ENCODE results near the gene WFDC9. TPM values are rescaled to one million over a fixed set of nuclear protein-coding genes. Genes with fewer than 3 reads are reported as not detected.

The WFDC9 gene
- total RNA-seq, 2 donors from 2014 or later, result not detected

DNA sequence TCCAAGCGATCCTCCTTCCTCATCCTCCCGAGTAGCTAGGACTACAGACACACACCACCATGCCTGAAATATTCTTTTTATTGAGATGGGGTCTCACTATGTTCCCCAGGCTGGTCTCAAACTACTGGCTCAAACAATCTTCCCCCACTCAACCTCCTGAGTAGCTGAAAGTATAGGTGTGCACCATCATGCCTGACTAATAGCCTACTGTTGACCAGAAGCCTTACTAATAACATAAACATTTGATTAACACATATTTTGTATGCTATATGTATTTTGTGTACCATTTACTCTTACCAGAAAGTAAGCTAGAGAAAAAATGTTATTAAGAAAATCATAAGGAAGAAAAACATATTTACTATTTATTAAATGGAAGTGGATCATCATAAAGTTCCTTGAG is 13.5 kb downstream of the WFDC9 start:
- Histone ChIP-seq H3K9ac (ENCODE audit: low read depth in 2 of 2, low read length in 2 of 2) (no peak overlapping the region), H3K27me3 (no peaks in the 10 kb centered on the region), H3K4me1 (no peaks in the 10 kb centered on the region), H3K9me3 (no peaks in the 10 kb centered on the region), H3K4me3 (no peak overlapping the region), H3K36me3 (no peaks in the 10 kb centered on the region), H3K27ac (no peak overlapping the region)
- intact Hi-C loops (cut with DNase I), result no loop called here
- no peak for DNase-seq
- TF ChIP-seq, protein P1, sequence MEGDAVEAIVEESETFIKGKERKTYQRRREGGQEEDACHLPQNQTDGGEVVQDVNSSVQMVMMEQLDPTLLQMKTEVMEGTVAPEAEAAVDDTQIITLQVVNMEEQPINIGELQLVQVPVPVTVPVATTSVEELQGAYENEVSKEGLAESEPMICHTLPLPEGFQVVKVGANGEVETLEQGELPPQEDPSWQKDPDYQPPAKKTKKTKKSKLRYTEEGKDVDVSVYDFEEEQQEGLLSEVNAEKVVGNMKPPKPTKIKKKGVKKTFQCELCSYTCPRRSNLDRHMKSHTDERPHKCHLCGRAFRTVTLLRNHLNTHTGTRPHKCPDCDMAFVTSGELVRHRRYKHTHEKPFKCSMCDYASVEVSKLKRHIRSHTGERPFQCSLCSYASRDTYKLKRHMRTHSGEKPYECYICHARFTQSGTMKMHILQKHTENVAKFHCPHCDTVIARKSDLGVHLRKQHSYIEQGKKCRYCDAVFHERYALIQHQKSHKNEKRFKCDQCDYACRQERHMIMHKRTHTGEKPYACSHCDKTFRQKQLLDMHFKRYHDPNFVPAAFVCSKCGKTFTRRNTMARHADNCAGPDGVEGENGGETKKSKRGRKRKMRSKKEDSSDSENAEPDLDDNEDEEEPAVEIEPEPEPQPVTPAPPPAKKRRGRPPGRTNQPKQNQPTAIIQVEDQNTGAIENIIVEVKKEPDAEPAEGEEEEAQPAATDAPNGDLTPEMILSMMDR (IDR thresholded peaks at IDR 0.05), result no peak

- intact Hi-C loops (cut with DNase I), result no loop called here
- H3K27ac ChIP-seq, result no peak overlapping the region
- TF ChIP-seq, protein P1 (IDR thresholded peaks at IDR 0.05), result no peak
- no peak for DNase-seq
- H3K27me3 ChIP-seq, result no peaks in the 10 kb centered on the region
- no peaks in the 10 kb centered on the region for H3K9me3 ChIP-seq
- no peaks in the 10 kb centered on the region for H3K4me1 ChIP-seq
- H3K4me3 ChIP-seq, result no peak overlapping the region
- no peaks in the 10 kb centered on the region for H3K36me3 ChIP-seq
- no peak overlapping the region for H3K9ac ChIP-seq (ENCODE audit: low read depth in 2 of 2, low read length in 2 of 2)
Observed at GRCh38 chr20:45612314-45612713, 18.8 kb downstream of the WFDC9 start.

DNA sequence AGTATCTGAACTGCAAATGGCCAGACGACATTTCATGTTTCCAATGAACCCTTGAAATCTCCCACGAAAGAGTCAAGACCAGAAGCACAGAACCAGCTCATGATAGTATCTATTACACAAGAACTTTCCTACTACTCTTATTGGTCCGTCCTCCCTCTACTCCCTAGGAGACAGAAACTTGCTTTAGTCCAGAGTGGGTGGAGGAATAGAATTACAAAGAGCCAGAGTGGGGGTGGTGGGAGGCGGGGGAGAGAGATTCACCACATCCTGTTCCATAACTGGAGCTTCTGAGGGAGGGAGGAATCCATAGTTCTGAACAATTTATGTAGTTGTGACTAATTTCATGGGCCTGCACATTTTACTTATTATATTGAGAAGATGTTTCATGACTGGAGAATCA is 20.0 kb downstream of the WFDC9 start:
- TF ChIP-seq, protein P1 (IDR thresholded peaks at IDR 0.05), result no peak
- Histone ChIP-seq H3K27me3 (no peaks in the 10 kb centered on the region), H3K36me3 (no peaks in the 10 kb centered on the region), H3K9ac (ENCODE audit: low read depth in 2 of 2, low read length in 2 of 2) (no peak overlapping the region), H3K4me1 (no peaks in the 10 kb centered on the region), H3K27ac (no peak overlapping the region), H3K9me3 (no peaks in the 10 kb centered on the region), H3K4me3 (no peak overlapping the region)
- no peak for DNase-seq
- intact Hi-C loops (cut with DNase I), result no loop called here

DNA sequence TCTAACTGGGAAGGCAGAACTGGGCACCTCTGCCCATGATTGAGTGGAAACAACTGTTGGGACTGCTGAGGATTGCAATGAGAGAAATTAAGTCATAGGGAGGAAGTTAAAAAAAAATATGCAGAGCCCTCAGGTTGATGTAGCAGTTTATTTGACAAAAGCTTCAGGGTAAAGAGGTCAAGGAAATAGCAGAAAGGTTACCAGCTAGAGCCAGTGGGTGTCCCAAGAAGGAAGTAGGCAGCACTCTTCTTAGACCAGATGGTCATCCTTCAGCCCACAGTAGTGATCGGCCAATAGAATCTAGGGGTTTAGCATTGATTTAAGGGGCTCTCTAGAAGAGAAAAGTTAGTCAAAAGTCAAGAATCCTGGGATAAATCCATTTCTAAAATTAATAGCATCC is 23.3 kb downstream of the WFDC9 start:
- H3K27me3 ChIP-seq, result no peaks in the 10 kb centered on the region
- intact Hi-C loops (cut with DNase I), result no loop called here
- H3K4me3 ChIP-seq, result no peak overlapping the region
- H3K27ac ChIP-seq, result no peak overlapping the region
- DNase-seq, result no peak
- no peaks in the 10 kb centered on the region for H3K4me1 ChIP-seq
- no peaks in the 10 kb centered on the region for H3K36me3 ChIP-seq
- TF ChIP-seq, protein P1 (IDR thresholded peaks at IDR 0.05), result no peak
- no peak overlapping the region for H3K9ac ChIP-seq (ENCODE audit: low read depth in 2 of 2, low read length in 2 of 2)
- no peaks in the 10 kb centered on the region for H3K9me3 ChIP-seq

GRCh38 chr20:45595235-45595634 is 35.8 kb downstream of the WFDC9 start:
- no peaks in the 10 kb centered on the region for H3K9me3 ChIP-seq
- no peak overlapping the region for H3K4me3 ChIP-seq
- TF ChIP-seq, protein P1 (IDR thresholded peaks at IDR 0.05), result no peak
- DNase-seq, result no peak
- H3K27ac ChIP-seq, result no peak overlapping the region
- no peak overlapping the region for H3K9ac ChIP-seq (ENCODE audit: low read depth in 2 of 2, low read length in 2 of 2)
- no peaks in the 10 kb centered on the region for H3K4me1 ChIP-seq
- H3K27me3 ChIP-seq, result no peaks in the 10 kb centered on the region
- intact Hi-C loops (cut with DNase I), result no loop called here
- H3K36me3 ChIP-seq, result no peaks in the 10 kb centered on the region

DNA sequence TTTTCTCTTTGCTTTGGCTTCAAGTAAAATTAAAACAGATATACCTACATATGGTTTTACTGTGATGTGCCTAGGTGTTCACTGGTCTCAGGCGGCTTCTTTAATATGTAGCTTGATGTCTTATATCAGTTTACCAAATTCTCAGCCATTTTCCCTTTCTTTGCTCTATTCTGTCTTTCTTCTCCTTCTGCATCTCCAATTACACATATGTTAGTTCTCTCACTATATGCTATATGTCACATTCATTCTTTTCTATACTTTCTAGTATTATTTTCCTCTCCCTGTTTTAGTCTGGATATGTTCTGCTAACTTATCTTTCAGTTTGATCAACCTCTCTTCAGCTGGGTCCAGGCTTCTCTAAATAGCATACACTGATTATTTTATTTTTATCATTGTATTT is 37.6 kb downstream of the WFDC9 start:
- intact Hi-C loops (cut with DNase I), result loop anchor here (5.0 kb wide), 1 partner anchor 179 kb away; no protein-coding TSS in a partner anchor
- no peaks in the 10 kb centered on the region for H3K27me3 ChIP-seq
- no peaks in the 10 kb centered on the region for H3K36me3 ChIP-seq
- no peak overlapping the region for H3K27ac ChIP-seq
- no peak overlapping the region for H3K9ac ChIP-seq (ENCODE audit: low read depth in 2 of 2, low read length in 2 of 2)
- H3K4me3 ChIP-seq, result no peak overlapping the region
- H3K9me3 ChIP-seq, result no peaks in the 10 kb centered on the region
- TF ChIP-seq, protein P1 (IDR thresholded peaks at IDR 0.05), result no peak
- DNase-seq, result no peak
- no peaks in the 10 kb centered on the region for H3K4me1 ChIP-seq

All from colonic mucosa (tissue), 4 donors.